Measurements from ENCODE around the gene CUBN.
"Not testable (repeated sequence)": the region's sequence is repeated elsewhere in the genome, so short reads cannot be mapped to it uniquely, and the experiment has no call there.

The CUBN gene

DNA sequence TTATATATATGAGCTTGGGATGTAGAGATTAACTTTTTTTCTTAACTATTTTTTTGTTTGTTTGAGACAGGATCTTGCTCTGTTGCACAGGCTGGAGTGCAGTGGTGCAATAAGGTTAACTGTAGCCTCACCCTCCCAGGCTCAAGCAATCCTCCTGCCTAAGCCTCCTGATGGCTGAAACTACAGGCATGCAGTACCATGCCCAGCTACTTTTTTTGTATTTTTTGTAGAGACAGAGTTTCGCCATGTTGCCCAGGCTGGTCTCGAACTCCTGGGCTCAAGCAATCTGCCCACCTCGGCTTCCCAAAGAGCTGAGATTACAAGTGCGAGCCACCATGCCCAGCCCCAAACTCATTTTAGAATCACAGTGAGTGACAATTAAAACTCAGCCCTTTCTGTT lies 105.2 kb downstream of the CUBN start:
- TF ChIP-seq, protein P1, sequence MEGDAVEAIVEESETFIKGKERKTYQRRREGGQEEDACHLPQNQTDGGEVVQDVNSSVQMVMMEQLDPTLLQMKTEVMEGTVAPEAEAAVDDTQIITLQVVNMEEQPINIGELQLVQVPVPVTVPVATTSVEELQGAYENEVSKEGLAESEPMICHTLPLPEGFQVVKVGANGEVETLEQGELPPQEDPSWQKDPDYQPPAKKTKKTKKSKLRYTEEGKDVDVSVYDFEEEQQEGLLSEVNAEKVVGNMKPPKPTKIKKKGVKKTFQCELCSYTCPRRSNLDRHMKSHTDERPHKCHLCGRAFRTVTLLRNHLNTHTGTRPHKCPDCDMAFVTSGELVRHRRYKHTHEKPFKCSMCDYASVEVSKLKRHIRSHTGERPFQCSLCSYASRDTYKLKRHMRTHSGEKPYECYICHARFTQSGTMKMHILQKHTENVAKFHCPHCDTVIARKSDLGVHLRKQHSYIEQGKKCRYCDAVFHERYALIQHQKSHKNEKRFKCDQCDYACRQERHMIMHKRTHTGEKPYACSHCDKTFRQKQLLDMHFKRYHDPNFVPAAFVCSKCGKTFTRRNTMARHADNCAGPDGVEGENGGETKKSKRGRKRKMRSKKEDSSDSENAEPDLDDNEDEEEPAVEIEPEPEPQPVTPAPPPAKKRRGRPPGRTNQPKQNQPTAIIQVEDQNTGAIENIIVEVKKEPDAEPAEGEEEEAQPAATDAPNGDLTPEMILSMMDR (conservative IDR thresholded peaks at IDR 0.05) = no peak
- H3K27ac ChIP-seq = no peak overlapping the region

DNA sequence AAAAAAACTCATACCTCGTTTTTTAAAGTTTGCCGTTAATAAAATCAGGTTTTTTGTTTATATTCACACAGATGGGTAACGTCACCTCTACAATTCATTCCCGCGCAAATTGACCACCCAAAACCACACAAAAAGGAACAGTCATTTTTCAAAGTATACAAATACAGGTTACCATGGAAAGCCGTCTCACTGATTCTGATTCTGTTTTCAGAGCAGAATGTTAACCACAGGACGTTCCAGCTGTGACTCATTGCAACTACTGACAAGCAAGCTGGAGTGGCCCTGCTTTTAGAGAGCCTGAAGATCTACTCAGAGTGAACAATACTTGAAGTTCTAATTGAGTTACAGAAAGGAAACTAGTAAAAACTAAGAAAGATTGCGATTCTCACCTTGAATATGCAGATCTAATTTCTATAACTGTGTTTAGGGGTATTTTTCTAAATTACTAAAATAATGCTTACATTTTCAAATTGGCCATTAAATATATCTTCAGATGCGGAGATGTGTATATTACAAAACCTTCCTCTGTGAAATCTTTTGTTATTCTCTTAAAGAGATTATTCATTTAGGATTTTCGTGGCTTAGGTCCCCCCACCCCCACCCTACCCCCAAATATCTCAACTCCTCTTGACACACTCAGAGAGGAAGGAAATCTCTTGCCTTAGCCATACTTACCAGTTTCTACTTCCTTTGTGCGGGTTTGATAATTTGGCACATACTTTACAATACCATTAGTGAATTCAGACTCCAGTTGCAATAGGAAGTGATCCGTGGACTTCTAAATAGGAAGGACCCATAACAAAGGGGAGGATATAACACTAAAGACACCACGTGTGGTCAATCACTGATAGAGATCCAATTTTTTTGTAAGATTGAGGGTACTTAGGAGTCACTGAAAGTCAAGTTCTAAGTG lies 106.0 kb downstream of the CUBN start:
- TF ChIP-seq, protein P1 (conservative IDR thresholded peaks at IDR 0.05) = no peak

DNA sequence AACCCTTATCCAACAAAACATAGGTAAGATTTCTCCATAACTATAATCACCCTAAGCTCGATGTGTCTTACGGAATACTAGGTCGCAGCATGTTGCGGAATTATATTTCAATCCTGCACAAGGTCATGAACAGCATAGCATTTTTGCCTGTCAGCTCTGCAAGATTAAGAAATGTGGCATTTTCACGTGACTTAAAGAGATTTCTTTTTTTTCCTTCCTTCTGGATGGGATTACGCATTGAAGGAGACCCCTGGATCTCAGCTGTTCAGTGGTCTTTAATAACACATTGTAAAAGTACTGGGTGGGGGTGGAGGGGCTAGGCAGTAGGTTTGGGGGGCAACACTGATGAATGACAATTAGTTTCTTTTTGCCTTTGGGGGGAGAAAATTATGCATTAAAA lies 106.7 kb downstream of the CUBN start:
- TF ChIP-seq, protein P1 (conservative IDR thresholded peaks at IDR 0.05) = no peak
- no peak overlapping the region for H3K27ac ChIP-seq

More for the DNA sequence above, 106.0 kb downstream of the CUBN start:
- no peak overlapping the region for H3K27ac ChIP-seq

DNA sequence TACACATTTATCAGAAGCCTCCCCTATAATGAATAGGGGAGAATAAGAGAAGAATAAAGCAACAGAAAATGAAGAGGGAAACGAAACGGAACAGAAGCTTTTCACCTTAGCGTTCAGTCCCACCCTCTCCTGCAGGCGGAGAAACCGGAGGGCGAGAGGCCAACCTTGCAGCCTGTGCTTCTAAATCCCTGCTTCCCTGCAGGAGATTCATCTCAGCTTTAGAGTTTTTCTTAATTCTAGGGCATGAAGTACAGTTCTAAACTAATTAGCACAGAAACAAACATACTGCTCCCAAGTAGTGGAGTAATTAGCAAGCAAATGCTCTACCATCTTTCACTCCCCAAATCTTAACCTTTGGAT lies 107.2 kb downstream of the CUBN start:
- H3K27ac ChIP-seq = no peak overlapping the region

DNA sequence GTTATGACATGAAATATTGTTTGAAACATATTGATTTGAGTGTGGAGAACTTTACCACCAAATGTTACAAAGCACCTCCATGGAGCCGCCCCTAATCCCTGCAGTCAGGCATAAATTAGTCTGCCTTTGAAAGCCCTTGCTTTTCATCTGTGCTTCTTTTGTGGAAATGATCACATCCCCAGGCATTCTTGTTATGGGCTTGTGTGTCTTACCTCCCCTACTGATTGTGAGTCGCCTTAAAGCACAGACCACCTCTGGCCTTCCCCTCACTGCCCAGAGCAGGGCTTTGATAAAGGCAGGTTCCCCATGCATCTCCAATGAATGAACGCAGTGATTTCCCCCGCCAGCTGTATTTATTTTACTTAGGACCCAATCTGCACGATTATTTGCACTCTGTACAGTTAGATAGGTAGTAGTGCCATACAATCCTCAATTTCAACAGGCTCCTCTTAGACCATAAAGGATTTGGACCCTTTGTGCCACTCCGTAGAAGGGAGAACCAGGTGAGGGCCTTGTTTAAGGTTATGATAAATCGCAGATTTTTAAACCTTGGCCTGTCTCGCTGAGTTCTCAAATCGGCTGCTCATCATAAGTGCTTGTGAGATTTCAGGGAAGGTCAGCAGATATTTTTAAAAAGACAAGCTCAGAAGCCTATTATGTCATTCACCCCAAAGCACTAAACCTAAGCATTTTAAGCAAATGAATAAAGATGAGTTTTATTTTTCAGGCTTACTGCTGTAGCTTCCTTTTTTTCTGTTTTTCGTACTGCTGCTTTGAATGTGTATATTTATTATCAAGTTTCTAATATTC lies 107.8 kb downstream of the CUBN start:
- TF ChIP-seq, protein P1 (conservative IDR thresholded peaks at IDR 0.05) = no peak
- H3K27ac ChIP-seq = no peak overlapping the region

More for the DNA sequence above, 107.2 kb downstream of the CUBN start:
- TF ChIP-seq, protein P1 (conservative IDR thresholded peaks at IDR 0.05) = no peak

DNA sequence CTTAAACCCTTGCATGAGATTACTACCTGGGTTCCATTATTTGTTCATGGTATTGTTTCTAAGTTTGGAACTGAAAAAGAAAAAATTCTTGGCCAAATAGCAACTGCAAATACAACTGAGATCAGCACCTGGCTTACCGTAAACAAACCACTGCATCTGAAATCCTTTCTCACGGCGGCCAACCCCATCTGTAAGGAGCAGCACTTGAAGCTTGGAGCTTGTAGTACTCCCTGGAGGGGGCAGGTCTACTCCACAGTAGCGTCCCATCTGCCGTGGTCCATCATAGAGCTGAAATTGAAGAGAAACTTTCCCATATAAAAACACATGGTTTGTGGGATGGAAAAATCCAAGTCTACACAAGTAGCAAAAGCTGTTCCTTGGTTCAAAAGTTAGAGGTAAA lies 109.9 kb downstream of the CUBN start:
- TF ChIP-seq, protein P1 (conservative IDR thresholded peaks at IDR 0.05) = no peak
- no peak overlapping the region for H3K27ac ChIP-seq

DNA sequence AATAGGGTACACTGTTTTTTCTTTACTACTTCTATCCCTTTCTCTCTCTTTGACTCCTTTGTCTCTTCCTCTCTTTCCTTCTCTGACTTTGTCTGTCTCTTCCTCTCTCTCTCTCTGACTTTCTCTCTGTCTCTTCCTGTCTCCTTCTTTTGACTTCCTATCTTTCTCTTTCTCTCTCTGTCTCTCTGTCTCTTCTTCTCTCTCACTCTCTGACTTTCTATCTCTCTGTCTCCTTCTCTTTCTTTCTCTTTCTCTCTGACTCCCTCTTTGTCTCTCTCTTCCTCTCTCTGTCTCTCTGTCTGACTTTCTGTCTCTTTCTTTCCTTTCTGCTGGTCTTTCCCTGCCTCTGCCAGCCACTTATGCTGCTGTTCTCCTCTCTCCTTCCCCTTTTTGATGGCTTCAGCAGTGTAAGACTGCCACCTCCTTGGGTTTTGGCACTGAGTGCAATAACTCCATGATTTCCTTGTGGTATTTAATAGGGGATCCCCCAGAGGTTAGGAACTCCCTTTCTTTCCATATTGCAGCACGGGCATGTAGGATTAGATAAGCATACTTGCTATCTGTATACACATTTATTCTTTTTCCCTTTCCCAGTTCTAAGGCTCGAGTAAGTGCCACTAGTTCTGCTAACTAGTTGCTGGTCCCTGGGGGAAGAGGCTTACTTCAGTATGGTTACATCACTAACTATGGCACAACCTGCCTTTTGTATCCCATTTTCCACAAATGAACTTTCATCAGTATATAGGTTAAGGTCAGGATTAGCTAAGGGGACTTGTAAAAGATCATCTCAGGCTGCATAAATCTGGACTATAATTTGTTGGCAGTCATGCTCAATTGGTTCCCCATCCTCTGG lies 116.3 kb downstream of the CUBN start:
- H3K27ac ChIP-seq = not testable (repeated sequence)

DNA sequence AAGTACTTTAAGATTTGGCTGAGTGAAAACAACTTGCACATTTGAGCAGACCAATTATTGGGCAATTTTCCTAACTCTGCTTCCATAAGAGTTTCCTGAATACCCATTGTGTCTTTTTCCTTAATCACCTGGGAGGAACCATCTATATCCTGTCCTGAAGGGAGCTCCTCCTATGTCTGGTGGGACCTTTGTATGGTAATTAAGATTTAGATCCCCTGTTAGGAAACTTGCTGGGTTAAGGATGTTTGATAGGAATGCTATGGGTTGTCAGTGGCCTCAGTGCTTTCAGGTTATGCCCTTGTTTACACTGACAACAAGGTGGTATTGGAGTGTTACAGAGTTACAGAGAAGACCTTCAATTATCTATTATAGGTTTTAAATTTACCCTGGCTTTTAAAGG lies 116.9 kb downstream of the CUBN start:
- H3K27ac ChIP-seq = not testable (repeated sequence)
